ENCODE results near the gene QPCT.

DNA sequence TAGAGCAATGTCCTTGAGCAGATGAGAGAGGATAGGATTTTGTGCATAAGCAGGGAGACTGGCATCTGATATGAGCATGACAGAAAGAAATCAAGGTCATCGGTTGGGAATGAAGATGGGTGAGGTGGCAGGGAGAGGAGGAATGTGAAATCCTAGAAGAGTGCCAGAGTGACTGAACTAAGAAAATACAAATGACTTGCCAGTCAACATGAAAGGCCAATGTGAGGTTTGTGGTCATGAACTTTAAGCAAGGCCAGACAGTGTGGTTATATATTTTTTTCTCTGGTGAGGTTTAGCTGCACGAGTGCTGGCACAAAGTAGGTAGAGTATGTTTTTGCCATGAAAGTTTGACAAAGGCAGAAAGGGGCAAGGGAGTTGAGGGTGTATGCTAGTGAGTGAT lies 21.2 kb downstream of the QPCT start:
- TF ChIP-seq, protein P1, sequence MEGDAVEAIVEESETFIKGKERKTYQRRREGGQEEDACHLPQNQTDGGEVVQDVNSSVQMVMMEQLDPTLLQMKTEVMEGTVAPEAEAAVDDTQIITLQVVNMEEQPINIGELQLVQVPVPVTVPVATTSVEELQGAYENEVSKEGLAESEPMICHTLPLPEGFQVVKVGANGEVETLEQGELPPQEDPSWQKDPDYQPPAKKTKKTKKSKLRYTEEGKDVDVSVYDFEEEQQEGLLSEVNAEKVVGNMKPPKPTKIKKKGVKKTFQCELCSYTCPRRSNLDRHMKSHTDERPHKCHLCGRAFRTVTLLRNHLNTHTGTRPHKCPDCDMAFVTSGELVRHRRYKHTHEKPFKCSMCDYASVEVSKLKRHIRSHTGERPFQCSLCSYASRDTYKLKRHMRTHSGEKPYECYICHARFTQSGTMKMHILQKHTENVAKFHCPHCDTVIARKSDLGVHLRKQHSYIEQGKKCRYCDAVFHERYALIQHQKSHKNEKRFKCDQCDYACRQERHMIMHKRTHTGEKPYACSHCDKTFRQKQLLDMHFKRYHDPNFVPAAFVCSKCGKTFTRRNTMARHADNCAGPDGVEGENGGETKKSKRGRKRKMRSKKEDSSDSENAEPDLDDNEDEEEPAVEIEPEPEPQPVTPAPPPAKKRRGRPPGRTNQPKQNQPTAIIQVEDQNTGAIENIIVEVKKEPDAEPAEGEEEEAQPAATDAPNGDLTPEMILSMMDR (IDR thresholded peaks at IDR 0.05): no peak
- TF ChIP-seq EP300 (IDR thresholded peaks at IDR 0.05): no peak

Measured in tibial nerve (tissue), 4 donors.